Neuronal stem cell (in vitro differentiated cells): ENCODE data around the gene DCXR.

Source experiments
- DNase-seq: peaks from one replicate; pipeline ENCODE4 v3.0.0-alpha.2; 2013; ENCODE audit warnings: low spot score
- H2AFZ ChIP-seq: one replicate; pipeline ENCODE4 v1.6.1; 2013; ENCODE audit warnings: mild to moderate bottlenecking, low read length, inconsistent platforms
- H2AK5ac ChIP-seq: 2 replicates; pipeline ENCODE4 v1.6.1; 2013; ENCODE audit warnings: low read depth, mild to moderate bottlenecking, inconsistent platforms, low read length, moderate library complexity, mixed read lengths
- H2BK120ac ChIP-seq: 2 replicates; pipeline ENCODE4 v1.6.1; 2013; ENCODE audit warnings: low read depth, mild to moderate bottlenecking, inconsistent platforms, low read length, moderate library complexity, mixed read lengths
- H2BK12ac ChIP-seq: one replicate; pipeline ENCODE4 v1.6.1; 2013; ENCODE audit warnings: low read length, inconsistent platforms
- H2BK15ac ChIP-seq: 2 replicates; pipeline ENCODE4 v1.6.1; 2013; ENCODE audit warnings: mild to moderate bottlenecking, low read length, inconsistent platforms, mixed read lengths
- H2BK5ac ChIP-seq: one replicate; pipeline ENCODE4 v1.6.1; 2013; ENCODE audit warnings: inconsistent platforms, mild to moderate bottlenecking, low read length, moderate library complexity
- H3K14ac ChIP-seq: one replicate; pipeline ENCODE4 v1.6.1; 2013; ENCODE audit warnings: low read length, inconsistent platforms
- H3K18ac ChIP-seq: 2 replicates; pipeline ENCODE4 v1.6.1; 2013; ENCODE audit warnings: low read length, inconsistent platforms
- H3K23ac ChIP-seq: 2 replicates; pipeline ENCODE4 v1.6.1; 2013; ENCODE audit warnings: low read depth, mild to moderate bottlenecking, mixed read lengths, low read length, inconsistent platforms; ENCODE audit not compliant: poor library complexity
- H3K27ac ChIP-seq: replicated peaks from 3 replicates; pipeline ENCODE4 v1.5.1; 2013; ENCODE audit warnings: low read length, inconsistent platforms
- H3K27me3 ChIP-seq, 3 experiments: 2 replicates each; pipeline ENCODE4 v1.6.1; 2013; ENCODE audit warnings: low read length in 3 of 3, mild to moderate bottlenecking in 2 of 3, inconsistent platforms in 1 of 3, low read depth in 1 of 3, mixed read lengths in 1 of 3, moderate library complexity in 1 of 3; ENCODE audit not compliant: control insufficient read depth in 3 of 3, insufficient read depth in 3 of 3
- H3K36me3 ChIP-seq, 2 donors: replicated peaks in 1 of 2; 2 replicates each; pipeline ENCODE4 v1.6.1; 2013; ENCODE audit warnings: low read length in 2 of 2; ENCODE audit not compliant: control insufficient read depth in 2 of 2, insufficient read depth in 2 of 2
- H3K4ac ChIP-seq: 2 replicates; pipeline ENCODE4 v1.6.1; 2013; ENCODE audit warnings: inconsistent platforms, mild to moderate bottlenecking, low read length, moderate library complexity
- H3K4me1 ChIP-seq, 2 donors: 1 replicate in 1 of 2; 2 replicates in 1 of 2; pipeline ENCODE4 v1.6.1; 2013; ENCODE audit warnings: low read length in 2 of 2, low read depth in 1 of 2; ENCODE audit not compliant: control insufficient read depth in 2 of 2, insufficient read depth in 1 of 2
- H3K4me2 ChIP-seq: one replicate; pipeline ENCODE4 v1.6.1; 2013; ENCODE audit warnings: mild to moderate bottlenecking, low read length, inconsistent platforms; ENCODE audit not compliant: insufficient read depth, poor library complexity, severe bottlenecking
- H3K4me3 ChIP-seq, 2 donors: 2 replicates each; pipeline ENCODE4 v1.5.1; 2013; ENCODE audit warnings: low read length in 2 of 2, mild to moderate bottlenecking in 2 of 2, inconsistent platforms in 1 of 2, moderate library complexity in 1 of 2
- H3K79me1 ChIP-seq: one replicate; pipeline ENCODE4 v1.6.1; 2013; ENCODE audit warnings: low read depth, mild to moderate bottlenecking, inconsistent platforms, low read length, moderate library complexity
- H3K9ac ChIP-seq: one replicate; pipeline ENCODE4 v1.6.1; 2013; ENCODE audit warnings: mild to moderate bottlenecking, low read depth, low read length, inconsistent platforms; ENCODE audit not compliant: poor library complexity
- H3K9me3 ChIP-seq, 2 donors: replicated peaks in 1 of 2; 2 replicates each; pipeline versions ENCODE3 to v1.6.1; 2013; ENCODE audit warnings: low read length in 2 of 2, mild to moderate bottlenecking in 2 of 2, inconsistent platforms in 1 of 2, low read depth in 1 of 2, mixed read lengths in 1 of 2, moderate library complexity in 1 of 2; ENCODE audit not compliant: control insufficient read depth in 2 of 2, insufficient read depth in 1 of 2
- H4K8ac ChIP-seq: one replicate; pipeline ENCODE4 v1.6.1; 2013; ENCODE audit warnings: low read depth, mild to moderate bottlenecking, inconsistent platforms, low read length, moderate library complexity
- H4K91ac ChIP-seq: one replicate; pipeline ENCODE4 v1.6.1; 2013; ENCODE audit warnings: low read length, low read depth, mild to moderate bottlenecking, inconsistent platforms; ENCODE audit not compliant: poor library complexity
- WGBS, 2 donors: extraction: QIAGEN DNeasy Blood & Tissue Kit; methylation state at CpG; one replicate each; pipeline ENCODE4 v1.1.7; 2013; ENCODE audit warnings: missing lambda C conversion rate in 2 of 2, mixed read lengths in 1 of 2; ENCODE audit not compliant: insufficient read length in 2 of 2, insufficient replicate concordance in 1 of 2; ENCODE audit errors: extremely low coverage in 2 of 2; 5-methylcytosine and 5-hydroxymethylcytosine counted together

DCXR gene

GRCh38 chr17:82035956-82036633 lies 1.4 kb downstream of the DCXR start:
- no CpG with 5 or more reads among the region's 20 CpGs for WGBS, 2 donors
- H3K4me3 ChIP-seq: peak overlapping the region in 1 of 2 donors; percentile 92

GRCh38 chr17:82035488-82035887 lies 2.0 kb downstream of the DCXR start:
- Histone ChIP-seq H3K14ac (no peak overlapping the region), H3K4me3 (peak overlapping the region in 1 of 2 donors; percentile 15), H3K4me2 (no peak overlapping the region), H4K8ac (no peak overlapping the region), H3K79me1 (peaks cover 10% of the 10 kb centered on the region), H3K4me1 (peaks cover 14 to 22% of the 10 kb centered on the region in 2 donors), H2BK120ac (no peak overlapping the region), H3K23ac (peak overlapping the region; percentile 97), H2AFZ (no peak overlapping the region), H3K27ac (no peak overlapping the region), H3K18ac (no peak overlapping the region), H3K27me3 (no peaks in the 10 kb centered on the region), H3K9me3 (no peaks in the 10 kb centered on the region), H2BK12ac (no peak overlapping the region), H3K4ac (no peak overlapping the region), H2BK5ac (peak overlapping the region; percentile 39), H2AK5ac (peak overlapping the region; percentile 96), H3K36me3 (peaks cover 8 to 33% of the 10 kb centered on the region in 2 donors), H3K9ac (no peak overlapping the region), H4K91ac (no peak overlapping the region), H2BK15ac (no peak overlapping the region)
- no CpG with 5 or more reads among the region's 8 CpGs for WGBS, 2 donors
- DNase-seq: no peak

More at GRCh38 chr17:82035956-82036633, 1.4 kb downstream of the DCXR start:
- no peak overlapping the region for H2BK12ac ChIP-seq
- peak overlapping the region; percentile 39 for H2BK5ac ChIP-seq
- H3K4me2 ChIP-seq: peak overlapping the region; percentile 99
- no peaks in the 10 kb centered on the region for H3K9me3 ChIP-seq
- H3K9ac ChIP-seq: peak overlapping the region; percentile 38
- H2BK15ac ChIP-seq: no peak overlapping the region
- no peak overlapping the region for H3K14ac ChIP-seq
- H3K36me3 ChIP-seq: peaks cover 8 to 33% of the 10 kb centered on the region in 2 donors
- peaks cover 10% of the 10 kb centered on the region for H3K79me1 ChIP-seq
- H3K23ac ChIP-seq: peak overlapping the region; percentile 97
- no peak overlapping the region for H3K18ac ChIP-seq
- H2AFZ ChIP-seq: no peak overlapping the region
- peaks cover 14 to 22% of the 10 kb centered on the region in 2 donors for H3K4me1 ChIP-seq
- no peak overlapping the region for H4K8ac ChIP-seq
- H3K27me3 ChIP-seq: no peaks in the 10 kb centered on the region
- H2AK5ac ChIP-seq: peak overlapping the region; percentile 96
- DNase-seq: no peak
- no peak overlapping the region for H2BK120ac ChIP-seq
- no peak overlapping the region for H3K4ac ChIP-seq
- no peak overlapping the region for H4K91ac ChIP-seq
- no peak overlapping the region for H3K27ac ChIP-seq

GRCh38 chr17:82034371-82035011 lies 3.0 kb downstream of the DCXR start:
- Histone ChIP-seq H3K27me3 (no peaks in the 10 kb centered on the region), H3K4me3 (no peak overlapping the region), H2AFZ (no peak overlapping the region), H3K4ac (no peak overlapping the region), H3K14ac (no peak overlapping the region), H2AK5ac (no peak overlapping the region), H2BK5ac (no peak overlapping the region), H3K27ac (no peak overlapping the region), H3K4me2 (no peak overlapping the region), H3K23ac (no peak overlapping the region), H3K9ac (peak overlapping the region; percentile 50), H2BK15ac (no peak overlapping the region), H2BK120ac (no peak overlapping the region), H3K36me3 (peaks cover 12 to 35% of the 10 kb centered on the region in 2 donors), H3K79me1 (peaks cover 10% of the 10 kb centered on the region), H4K91ac (no peak overlapping the region), H3K4me1 (peaks cover 14 to 22% of the 10 kb centered on the region in 2 donors), H3K18ac (no peak overlapping the region), H3K9me3 (no peaks in the 10 kb centered on the region), H2BK12ac (no peak overlapping the region), H4K8ac (no peak overlapping the region)
- no peak for DNase-seq
- WGBS, 2 donors: no CpG with 5 or more reads among the region's 23 CpGs

GRCh38 chr17:82033359-82034085 lies 4.0 kb downstream of the DCXR start:
- Histone ChIP-seq H3K14ac (no peak overlapping the region), H3K36me3 (peaks cover 20 to 39% of the 10 kb centered on the region in 2 donors), H3K9ac (no peak overlapping the region), H3K27me3 (no peaks in the 10 kb centered on the region), H2BK120ac (peak overlapping the region; percentile 41), H3K23ac (no peak overlapping the region), H2BK15ac (no peak overlapping the region), H3K4ac (no peak overlapping the region), H3K4me1 (peaks cover 14 to 22% of the 10 kb centered on the region in 2 donors), H3K9me3 (no peaks in the 10 kb centered on the region), H4K8ac (no peak overlapping the region), H2AFZ (no peak overlapping the region), H3K79me1 (peaks cover 10% of the 10 kb centered on the region), H4K91ac (no peak overlapping the region), H3K4me3 (peak overlapping the region in 1 of 2 donors; percentile 14), H2AK5ac (peak overlapping the region; percentile 5), H3K4me2 (no peak overlapping the region), H3K27ac (no peak overlapping the region), H2BK5ac (no peak overlapping the region), H2BK12ac (peak overlapping the region; percentile 22), H3K18ac (no peak overlapping the region)
- no CpG with 5 or more reads among the region's 38 CpGs for WGBS, 2 donors
- DNase-seq: no peak
